Measurements from ENCODE around the gene PNMA6E.

DNA sequence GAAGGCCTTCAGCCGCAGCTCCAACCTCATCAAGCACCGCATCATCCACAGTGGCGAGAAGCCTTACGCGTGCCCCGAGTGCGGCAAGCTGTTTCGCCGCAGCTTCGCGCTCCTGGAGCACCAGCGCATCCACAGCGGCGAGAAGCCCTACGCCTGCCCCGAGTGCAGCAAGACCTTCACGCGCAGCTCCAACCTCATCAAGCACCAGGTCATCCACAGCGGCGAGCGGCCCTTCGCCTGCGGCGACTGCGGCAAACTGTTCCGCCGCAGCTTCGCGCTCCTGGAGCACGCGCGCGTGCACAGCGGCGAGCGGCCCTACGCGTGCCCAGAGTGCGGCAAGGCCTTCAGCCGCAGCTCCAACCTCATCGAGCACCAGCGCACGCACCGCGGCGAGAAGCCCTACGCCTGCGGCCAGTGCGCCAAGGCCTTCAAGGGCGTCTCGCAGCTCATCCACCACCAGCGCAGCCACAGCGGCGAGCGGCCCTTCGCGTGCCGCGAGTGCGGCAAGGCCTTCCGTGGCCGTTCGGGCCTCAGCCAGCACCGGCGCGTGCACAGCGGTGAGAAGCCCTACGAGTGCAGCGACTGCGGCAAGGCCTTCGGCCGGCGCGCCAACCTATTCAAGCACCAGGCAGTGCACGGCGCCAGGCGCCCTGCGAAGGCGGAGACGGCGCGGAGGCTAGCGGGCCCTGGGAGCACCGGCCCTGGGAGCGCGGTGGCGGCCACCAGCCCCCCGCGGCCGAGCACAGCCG lies 19.9 kb upstream of the PNMA6E start:
- TF ChIP-seq, protein P1, sequence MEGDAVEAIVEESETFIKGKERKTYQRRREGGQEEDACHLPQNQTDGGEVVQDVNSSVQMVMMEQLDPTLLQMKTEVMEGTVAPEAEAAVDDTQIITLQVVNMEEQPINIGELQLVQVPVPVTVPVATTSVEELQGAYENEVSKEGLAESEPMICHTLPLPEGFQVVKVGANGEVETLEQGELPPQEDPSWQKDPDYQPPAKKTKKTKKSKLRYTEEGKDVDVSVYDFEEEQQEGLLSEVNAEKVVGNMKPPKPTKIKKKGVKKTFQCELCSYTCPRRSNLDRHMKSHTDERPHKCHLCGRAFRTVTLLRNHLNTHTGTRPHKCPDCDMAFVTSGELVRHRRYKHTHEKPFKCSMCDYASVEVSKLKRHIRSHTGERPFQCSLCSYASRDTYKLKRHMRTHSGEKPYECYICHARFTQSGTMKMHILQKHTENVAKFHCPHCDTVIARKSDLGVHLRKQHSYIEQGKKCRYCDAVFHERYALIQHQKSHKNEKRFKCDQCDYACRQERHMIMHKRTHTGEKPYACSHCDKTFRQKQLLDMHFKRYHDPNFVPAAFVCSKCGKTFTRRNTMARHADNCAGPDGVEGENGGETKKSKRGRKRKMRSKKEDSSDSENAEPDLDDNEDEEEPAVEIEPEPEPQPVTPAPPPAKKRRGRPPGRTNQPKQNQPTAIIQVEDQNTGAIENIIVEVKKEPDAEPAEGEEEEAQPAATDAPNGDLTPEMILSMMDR (IDR thresholded peaks at IDR 0.05), result no peak
- TF ChIP-seq EZH2 (IDR thresholded peaks at IDR 0.05; ENCODE audit: borderline replicate concordance, insufficient read depth, low read depth, low read length, poor library complexity, severe bottlenecking), result no peak

Measured in B cell (primary cell).